Measurements from ENCODE around the gene GNB2. TPM values are rescaled to one million over a fixed set of nuclear protein-coding genes. Genes with fewer than 3 reads are reported as not detected.

The GNB2 gene
- total RNA-seq, 6 experiments from 2014 or later, result 301 to 369 (median 322) TPM

DNA sequence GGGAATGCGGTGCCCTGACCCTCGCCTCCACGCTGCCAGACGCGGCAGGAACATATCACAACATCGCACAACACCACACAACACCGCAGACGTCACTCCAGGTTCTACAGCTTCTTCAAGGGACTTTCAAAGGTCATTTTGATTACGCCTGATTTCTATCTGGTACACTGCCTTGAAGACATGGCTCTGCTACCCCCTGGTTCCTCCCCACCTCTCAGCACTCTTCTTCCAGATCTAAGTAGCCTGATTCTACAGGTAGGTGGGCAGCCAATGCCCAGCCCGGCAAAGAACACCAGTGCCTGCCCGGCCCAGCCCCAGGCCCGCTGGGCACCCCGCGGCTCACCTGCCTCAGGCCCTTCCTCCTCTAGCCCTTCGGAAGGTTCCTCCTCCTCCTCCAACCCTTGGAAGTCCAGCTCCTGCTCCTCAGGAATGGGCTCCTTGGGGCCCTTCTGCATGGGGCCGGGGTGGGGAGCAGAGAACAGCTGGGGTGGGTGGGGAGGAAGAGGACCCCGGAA lies 12.1 kb downstream of the GNB2 start:
- Mint-ChIP-seq H3K27me3 (ENCODE audit: insufficient read depth) (peaks cover 3% of the 10 kb centered on the region), H3K4me1 (ENCODE audit: low read depth) (peaks cover 24% of the 10 kb centered on the region), H3K27ac (peak overlapping the region; percentile 23; the same call in 1 of the 2 replicates), H3K9me3 (no peaks in the 10 kb centered on the region), H3K4me3 (no peak overlapping the region), H3K36me3 (ENCODE audit: low read depth) (peaks cover 9% of the 10 kb centered on the region; the same call in 1 of the 2 replicates)
- TF ChIP-seq, protein P1, sequence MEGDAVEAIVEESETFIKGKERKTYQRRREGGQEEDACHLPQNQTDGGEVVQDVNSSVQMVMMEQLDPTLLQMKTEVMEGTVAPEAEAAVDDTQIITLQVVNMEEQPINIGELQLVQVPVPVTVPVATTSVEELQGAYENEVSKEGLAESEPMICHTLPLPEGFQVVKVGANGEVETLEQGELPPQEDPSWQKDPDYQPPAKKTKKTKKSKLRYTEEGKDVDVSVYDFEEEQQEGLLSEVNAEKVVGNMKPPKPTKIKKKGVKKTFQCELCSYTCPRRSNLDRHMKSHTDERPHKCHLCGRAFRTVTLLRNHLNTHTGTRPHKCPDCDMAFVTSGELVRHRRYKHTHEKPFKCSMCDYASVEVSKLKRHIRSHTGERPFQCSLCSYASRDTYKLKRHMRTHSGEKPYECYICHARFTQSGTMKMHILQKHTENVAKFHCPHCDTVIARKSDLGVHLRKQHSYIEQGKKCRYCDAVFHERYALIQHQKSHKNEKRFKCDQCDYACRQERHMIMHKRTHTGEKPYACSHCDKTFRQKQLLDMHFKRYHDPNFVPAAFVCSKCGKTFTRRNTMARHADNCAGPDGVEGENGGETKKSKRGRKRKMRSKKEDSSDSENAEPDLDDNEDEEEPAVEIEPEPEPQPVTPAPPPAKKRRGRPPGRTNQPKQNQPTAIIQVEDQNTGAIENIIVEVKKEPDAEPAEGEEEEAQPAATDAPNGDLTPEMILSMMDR (IDR thresholded peaks at IDR 0.05), result no peak
- no peak for DNase-seq

DNA sequence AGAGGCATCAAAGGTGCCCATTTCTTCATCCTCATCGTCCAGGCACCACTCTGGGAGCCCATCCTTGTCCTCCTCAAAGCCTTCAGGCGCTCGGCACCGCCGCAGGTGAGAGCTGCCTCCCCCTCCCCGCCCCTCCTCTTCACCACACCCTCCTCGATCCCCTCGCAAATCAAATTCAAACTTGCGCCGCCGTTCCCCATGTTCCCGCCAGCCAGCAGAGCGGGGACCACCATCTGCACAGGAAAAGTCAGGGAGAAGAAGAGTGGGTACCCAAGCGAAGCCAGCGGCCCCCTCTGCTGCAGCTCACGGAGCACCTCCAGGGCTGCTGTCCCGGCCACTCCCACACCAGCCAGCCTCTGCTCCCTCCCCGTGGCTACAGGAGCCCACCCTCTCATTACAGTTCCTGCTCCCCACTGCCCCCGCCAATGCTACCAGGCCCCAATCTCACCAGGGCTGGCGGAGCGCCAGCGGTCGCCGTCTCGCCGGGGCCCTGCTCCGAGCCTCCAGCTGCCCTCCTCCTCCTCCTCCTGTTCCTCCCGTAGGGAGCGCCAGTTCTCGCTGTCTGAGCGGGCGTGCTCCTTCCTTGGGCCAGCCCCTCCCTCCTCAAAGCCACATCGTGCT lies 12.8 kb downstream of the GNB2 start:
- peaks cover 9% of the 10 kb centered on the region; the same call in 1 of the 2 replicates for H3K36me3 Mint-ChIP-seq (ENCODE audit: low read depth)
- H3K27ac Mint-ChIP-seq, result no peak overlapping the region
- peaks cover 2% of the 10 kb centered on the region for H3K27me3 Mint-ChIP-seq (ENCODE audit: insufficient read depth)
- H3K4me3 Mint-ChIP-seq, result no peak overlapping the region
- H3K9me3 Mint-ChIP-seq, result no peaks in the 10 kb centered on the region
- TF ChIP-seq, protein P1 (IDR thresholded peaks at IDR 0.05), result no peak
- DNase-seq, result no peak
- peaks cover 24% of the 10 kb centered on the region for H3K4me1 Mint-ChIP-seq (ENCODE audit: low read depth)

DNA sequence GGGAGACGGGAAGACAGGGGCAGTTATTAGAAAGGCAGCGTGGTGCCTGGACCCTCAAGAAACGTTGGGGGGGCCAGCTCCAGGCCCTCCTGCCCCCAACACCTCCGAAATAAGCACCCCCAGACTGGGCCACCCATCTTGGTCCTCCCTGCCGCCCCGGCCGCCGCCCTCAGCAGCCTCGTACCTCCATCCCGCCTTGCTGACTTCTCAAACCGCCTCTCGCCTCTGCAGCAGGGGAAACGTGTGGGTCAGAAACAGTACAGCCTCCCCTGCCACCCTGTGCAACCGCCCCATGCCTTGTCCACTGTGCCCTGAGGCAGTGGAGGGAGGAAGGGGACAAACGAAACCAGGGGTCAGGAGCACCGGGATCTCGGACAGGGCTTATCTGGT lies 13.3 kb downstream of the GNB2 start:
- TF ChIP-seq, protein P1 (IDR thresholded peaks at IDR 0.05), result no peak
- Mint-ChIP-seq H3K27ac (no peak overlapping the region), H3K4me1 (ENCODE audit: low read depth) (peaks cover 28% of the 10 kb centered on the region), H3K36me3 (ENCODE audit: low read depth) (peaks cover 9% of the 10 kb centered on the region; the same call in 1 of the 2 replicates), H3K4me3 (no peak overlapping the region), H3K27me3 (ENCODE audit: insufficient read depth) (peaks cover 2% of the 10 kb centered on the region; the same call in 1 of the 2 replicates), H3K9me3 (no peaks in the 10 kb centered on the region)
- DNase-seq, result no peak

DNA sequence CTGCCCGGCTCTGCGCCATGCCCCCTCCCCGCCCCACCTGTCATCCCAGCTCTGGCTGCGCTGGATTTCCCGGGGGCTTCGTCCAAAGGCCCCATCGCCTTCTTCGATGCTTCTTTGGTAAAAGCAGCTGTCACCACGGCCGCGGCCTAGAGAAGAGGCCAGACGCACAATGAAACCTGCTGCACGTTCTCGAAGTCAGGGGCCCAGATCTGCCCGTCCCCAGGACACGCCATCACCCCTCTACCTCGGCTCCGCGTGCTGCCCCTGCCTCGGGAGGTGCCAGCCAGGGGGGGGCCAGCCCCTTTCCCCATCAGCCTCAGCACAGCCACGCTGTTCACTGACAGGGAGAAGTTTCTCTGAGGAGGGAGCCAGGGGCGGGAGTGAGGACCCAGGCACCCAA lies 13.7 kb downstream of the GNB2 start:
- DNase-seq, result no peak
- Mint-ChIP-seq H3K9me3 (no peaks in the 10 kb centered on the region), H3K4me1 (ENCODE audit: low read depth) (peaks cover 28% of the 10 kb centered on the region), H3K27me3 (ENCODE audit: insufficient read depth) (peaks cover 2% of the 10 kb centered on the region; the same call in 1 of the 2 replicates), H3K27ac (no peak overlapping the region), H3K4me3 (no peak overlapping the region), H3K36me3 (ENCODE audit: low read depth) (peaks cover 9% of the 10 kb centered on the region; the same call in 1 of the 2 replicates)
- TF ChIP-seq, protein P1 (IDR thresholded peaks at IDR 0.05), result no peak

DNA sequence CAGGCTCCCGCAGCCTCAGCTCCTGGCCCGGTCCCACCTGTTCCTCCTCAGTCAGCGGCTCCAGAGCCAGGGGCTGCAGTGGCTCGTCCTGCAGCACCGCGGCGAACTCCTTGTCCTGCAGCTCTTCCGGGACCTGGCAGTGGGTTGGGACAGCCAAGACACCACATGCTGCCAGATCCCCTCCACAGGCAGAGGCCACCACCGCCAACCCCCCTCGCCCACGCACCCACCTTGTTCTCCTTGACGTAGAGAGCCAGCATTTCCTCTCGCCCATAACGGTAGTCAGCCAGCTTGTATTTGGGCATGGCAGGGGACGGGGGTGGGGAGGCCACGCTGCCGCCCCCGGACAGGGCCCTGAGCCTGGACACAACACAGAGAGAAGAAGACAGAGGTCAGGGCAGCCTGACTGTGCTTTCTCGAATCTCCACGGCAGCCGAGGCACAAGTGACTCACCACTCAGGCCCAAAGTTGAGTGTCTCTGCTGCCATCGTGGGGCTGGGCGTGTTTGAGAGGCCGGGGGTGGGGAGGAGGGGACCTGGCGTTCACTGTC lies 14.3 kb downstream of the GNB2 start:
- Mint-ChIP-seq H3K27me3 (ENCODE audit: insufficient read depth) (peaks cover 2% of the 10 kb centered on the region; the same call in 1 of the 2 replicates), H3K4me1 (ENCODE audit: low read depth) (peaks cover 30% of the 10 kb centered on the region), H3K27ac (peak overlapping the region; percentile 80), H3K36me3 (ENCODE audit: low read depth) (peaks cover 9% of the 10 kb centered on the region; the same call in 1 of the 2 replicates), H3K4me3 (no peak overlapping the region), H3K9me3 (no peaks in the 10 kb centered on the region)
- TF ChIP-seq, protein P1 (IDR thresholded peaks at IDR 0.05), result 0 out of 2 replicates have a peak, but pooled peaks have one; percentile 29
- peak; percentile 52 for DNase-seq

All from HFFc6 (cell line).